Brain microvascular endothelial cell (primary cell): ENCODE measurements around the gene TMEM208.

Experiments
- DNase-seq: peaks from one replicate; pipeline ENCODE4 v3.0.0-alpha.2; 2020
- H3K27ac ChIP-seq: fragments of 250-450 bp; sonication (Bioruptor Pico); 2 replicates; pipeline ENCODE4 v1.5.1; 2020; ENCODE audit warnings: mild to moderate bottlenecking, moderate library complexity
- H3K27me3 ChIP-seq: fragments of 250-450 bp; sonication (Bioruptor Pico); replicated peaks from 2 replicates; pipeline ENCODE4 v1.5.1; 2020; ENCODE audit warnings: mild to moderate bottlenecking
- H3K36me3 ChIP-seq: fragments of 250-450 bp; sonication (Bioruptor Pico); replicated peaks from 2 replicates; pipeline ENCODE4 v1.5.1; 2020; ENCODE audit warnings: mild to moderate bottlenecking
- H3K4me3 ChIP-seq: 2 replicates; pipeline ENCODE4 v1.5.1; 2011; ENCODE audit warnings: low read depth, mild to moderate bottlenecking, control low read depth, low read length, moderate library complexity
- in situ Hi-C: cut with HindIII; loops from 2 replicates; pipeline ENCODE4 v1.10.0; 2017; ENCODE audit warnings: low sequenced_read_pairs, low pct_ligation_motif_present
- TF ChIP-seq, protein P1 (sequence below): IDR thresholded peaks from 2 replicates; pipeline ENCODE4 v1.5.1; 2011; ENCODE audit warnings: low read depth, mild to moderate bottlenecking, moderate library complexity, low read length, control low read depth, inconsistent platforms; ENCODE audit errors: missing control alignments

Gene TMEM208

DNA sequence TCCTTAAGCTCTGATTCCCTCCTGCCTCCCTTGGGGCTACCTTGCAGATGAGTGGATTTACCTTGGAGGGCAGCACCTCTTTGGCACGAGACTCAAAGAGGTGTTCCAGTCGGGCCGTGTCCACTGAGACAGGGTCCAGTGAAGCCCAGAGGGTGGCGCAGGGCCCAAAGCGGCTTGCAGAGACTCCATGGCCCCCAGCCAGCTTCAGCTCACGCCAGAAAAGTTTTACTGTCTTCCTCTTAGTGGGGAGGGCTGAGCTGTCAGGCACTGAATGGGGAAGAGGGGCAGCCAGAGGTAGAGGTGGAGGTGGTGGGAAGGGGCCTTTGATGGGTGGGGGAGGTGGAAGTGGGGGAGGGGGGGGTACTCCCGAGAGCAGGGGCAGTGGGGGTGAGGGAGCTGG lies 6.7 kb downstream of the TMEM208 start:
- H3K36me3 ChIP-seq: peaks cover 88% of the 10 kb centered on the region
- no peak overlapping the region for H3K27ac ChIP-seq
- TF ChIP-seq, protein P1, sequence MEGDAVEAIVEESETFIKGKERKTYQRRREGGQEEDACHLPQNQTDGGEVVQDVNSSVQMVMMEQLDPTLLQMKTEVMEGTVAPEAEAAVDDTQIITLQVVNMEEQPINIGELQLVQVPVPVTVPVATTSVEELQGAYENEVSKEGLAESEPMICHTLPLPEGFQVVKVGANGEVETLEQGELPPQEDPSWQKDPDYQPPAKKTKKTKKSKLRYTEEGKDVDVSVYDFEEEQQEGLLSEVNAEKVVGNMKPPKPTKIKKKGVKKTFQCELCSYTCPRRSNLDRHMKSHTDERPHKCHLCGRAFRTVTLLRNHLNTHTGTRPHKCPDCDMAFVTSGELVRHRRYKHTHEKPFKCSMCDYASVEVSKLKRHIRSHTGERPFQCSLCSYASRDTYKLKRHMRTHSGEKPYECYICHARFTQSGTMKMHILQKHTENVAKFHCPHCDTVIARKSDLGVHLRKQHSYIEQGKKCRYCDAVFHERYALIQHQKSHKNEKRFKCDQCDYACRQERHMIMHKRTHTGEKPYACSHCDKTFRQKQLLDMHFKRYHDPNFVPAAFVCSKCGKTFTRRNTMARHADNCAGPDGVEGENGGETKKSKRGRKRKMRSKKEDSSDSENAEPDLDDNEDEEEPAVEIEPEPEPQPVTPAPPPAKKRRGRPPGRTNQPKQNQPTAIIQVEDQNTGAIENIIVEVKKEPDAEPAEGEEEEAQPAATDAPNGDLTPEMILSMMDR: no peak
- no peaks in the 10 kb centered on the region for H3K27me3 ChIP-seq
- in situ Hi-C loops: no loop called here
- no peak overlapping the region for H3K4me3 ChIP-seq
- no peak for DNase-seq

DNA sequence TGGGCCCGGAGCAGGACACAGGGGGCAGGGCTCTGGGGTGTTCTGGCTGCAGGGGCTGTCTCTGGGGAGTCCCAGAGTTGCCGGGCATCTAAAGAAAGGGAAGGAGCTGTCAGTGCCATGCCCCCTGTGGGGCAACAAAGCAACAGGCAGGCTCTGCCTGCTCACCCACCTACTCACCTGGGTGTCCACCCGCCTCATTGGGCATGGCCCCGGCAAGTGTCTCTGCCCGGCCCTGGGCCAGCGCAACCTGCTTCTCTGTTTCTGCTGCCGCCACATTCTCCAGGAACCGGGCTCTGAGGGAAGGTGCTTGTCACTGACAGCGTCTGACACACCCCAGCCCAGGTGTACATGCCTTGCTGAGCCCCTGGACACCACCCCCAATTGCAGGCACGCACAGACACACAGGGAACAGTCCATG lies 7.3 kb downstream of the TMEM208 start:
- TF ChIP-seq, protein P1: no peak

DNA sequence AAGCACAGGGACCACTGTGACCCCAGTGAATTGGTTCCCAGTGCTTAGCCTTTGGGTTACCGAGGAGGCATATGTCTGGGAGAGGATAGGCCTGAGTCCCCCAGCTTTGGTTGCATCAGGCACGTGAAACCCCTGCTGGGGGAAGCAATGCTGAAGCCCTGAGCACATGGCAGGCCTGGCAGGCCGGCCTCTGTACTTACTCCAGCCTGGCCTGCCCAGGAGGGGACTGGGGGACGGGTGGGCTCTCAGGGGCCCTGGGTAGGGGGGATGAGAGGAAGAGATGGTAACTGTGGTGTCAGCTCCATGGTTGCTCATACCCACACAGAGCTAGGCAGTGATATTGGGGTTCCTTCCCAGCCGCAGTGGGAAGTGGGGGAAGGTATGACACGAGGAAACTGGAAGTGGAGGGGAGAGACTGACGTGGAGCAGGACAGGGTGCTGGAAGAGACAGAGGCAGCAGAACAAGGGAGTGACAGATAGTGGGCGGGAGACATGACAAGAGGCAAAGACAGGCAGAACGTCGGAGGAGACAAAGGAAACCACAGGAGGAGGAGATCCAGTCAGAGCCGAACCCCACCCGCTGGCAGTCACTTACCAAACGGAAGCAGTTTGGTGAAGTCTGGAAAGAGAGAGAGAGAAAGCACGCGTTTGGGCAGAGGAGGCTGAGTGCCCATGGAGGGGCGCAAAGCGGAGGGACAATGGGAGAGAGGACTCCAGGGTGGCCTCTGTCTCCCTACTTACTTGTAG lies 9.1 kb downstream of the TMEM208 start:
- DNase-seq: no peak

More for the DNA sequence above, 7.3 kb downstream of the TMEM208 start:
- in situ Hi-C loops: no loop called here
- peaks cover 88% of the 10 kb centered on the region for H3K36me3 ChIP-seq
- no peak overlapping the region for H3K4me3 ChIP-seq
- no peak for DNase-seq
- no peaks in the 10 kb centered on the region for H3K27me3 ChIP-seq
- H3K27ac ChIP-seq: no peak overlapping the region

DNA sequence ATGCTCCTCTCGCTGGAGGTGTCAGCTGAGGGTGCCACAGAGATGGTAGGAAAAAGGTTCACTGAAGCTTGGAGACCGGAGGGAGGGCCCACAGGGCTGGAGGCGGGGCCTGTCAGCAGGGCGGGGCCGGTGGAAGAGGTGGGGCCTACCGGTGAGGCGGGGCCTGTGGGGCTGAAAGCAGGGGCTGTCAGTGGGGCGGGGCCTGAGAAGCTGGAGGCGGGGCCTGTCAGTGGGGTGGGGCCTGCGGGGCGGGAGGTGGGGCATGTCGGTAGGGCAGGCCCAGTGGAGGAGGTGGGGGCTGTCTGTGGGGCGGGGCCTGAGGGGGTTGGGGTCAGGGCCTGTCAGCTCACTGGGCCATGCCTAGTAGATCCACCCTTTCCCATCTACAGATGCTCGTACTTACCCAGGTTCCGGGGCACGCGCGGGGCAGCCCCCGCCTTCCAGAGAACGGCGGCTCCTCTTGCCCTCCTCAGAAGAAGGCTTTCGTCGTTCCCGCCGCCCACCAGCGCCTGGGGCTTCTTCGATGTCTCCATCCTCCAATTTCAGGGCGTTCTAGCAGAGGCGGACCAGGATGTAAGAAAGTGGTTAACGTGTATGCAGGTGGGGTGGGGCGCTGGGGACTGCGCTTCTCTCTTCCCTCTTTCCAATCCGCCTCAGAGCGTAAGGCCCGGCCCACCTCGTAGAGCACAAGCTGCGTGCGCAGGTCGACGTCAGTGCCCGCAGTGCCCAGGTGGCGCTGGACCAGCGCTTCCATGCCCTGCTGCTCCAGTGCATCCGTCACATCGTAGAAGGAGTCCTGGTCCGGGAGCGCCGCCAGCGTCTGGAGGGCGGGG lies 9.8 kb downstream of the TMEM208 start:
- H3K27me3 ChIP-seq: no peaks in the 10 kb centered on the region
- DNase-seq: peak; percentile 39
- TF ChIP-seq, protein P1: no peak
- in situ Hi-C loops: no loop called here
- H3K4me3 ChIP-seq: no peak overlapping the region
- H3K36me3 ChIP-seq: peaks cover 67% of the 10 kb centered on the region
- no peak overlapping the region for H3K27ac ChIP-seq

More for the DNA sequence above, 9.1 kb downstream of the TMEM208 start:
- Histone ChIP-seq H3K4me3 (no peak overlapping the region), H3K27me3 (no peaks in the 10 kb centered on the region), H3K36me3 (peaks cover 75% of the 10 kb centered on the region), H3K27ac (no peak overlapping the region)
- in situ Hi-C loops: no loop called here
- TF ChIP-seq, protein P1: no peak

DNA sequence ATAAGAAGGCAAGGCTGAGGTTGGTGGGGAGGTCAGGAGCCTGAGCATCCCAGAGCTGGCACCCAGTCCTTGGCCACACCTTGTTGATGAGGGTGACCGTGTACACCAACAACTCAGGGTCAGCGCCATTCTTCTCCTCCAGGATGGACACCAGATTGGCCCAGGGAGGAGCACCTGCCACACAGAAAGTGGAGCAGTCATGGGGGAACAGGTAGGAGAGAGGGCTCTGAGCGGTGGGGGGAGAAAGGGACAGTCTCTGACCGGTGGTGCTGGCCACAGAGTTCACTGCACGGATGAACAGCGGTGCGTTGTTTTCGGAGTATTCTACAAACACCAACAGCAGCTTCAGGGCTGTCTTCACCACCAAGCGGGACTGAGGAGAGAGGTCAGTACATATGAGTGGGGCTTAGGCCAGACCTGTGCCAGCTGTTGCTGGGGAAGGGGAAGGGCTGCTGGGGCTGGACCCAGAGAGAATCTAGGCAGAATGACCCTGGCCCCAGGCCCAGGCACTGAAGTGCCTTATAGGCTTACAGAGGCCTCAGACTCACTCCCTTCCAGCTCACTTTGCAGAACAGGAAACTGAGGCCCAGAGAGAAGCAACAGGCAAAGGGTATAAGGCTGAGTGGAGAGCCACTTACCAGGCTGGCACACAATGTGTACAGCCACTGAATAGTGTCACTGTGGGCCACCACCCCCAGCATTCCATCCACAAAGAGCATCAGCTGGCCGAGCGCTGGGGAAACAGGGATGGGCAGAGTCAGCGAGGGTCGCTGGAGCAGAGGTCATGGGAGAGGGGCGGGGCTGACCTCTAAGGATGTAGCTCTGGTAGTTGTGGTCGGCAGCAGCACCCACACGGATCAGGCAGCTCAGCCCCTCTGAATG lies 10.7 kb downstream of the TMEM208 start:
- Histone ChIP-seq H3K27me3 (no peaks in the 10 kb centered on the region), H3K4me3 (no peak overlapping the region), H3K36me3 (peaks cover 61% of the 10 kb centered on the region), H3K27ac (no peak overlapping the region)
- TF ChIP-seq, protein P1: no peak
- no peak for DNase-seq
- in situ Hi-C loops: no loop called here
